Liver (tissue), 9 donors: ENCODE measurements around the gene DIAPH2. TPM values are rescaled to one million over a fixed set of nuclear protein-coding genes. Genes with fewer than 3 reads are reported as not detected.

Experiments used
- DNase-seq: peaks from one replicate; pipeline ENCODE4 v3.0.0-alpha.2; 2017; ENCODE audit warnings: low spot score
- H3K27ac ChIP-seq, 2 donors: one replicate each; pipeline ENCODE4 v1.7.0; 2013; ENCODE audit warnings: inconsistent platforms in 2 of 2, low read length in 2 of 2, control low read depth in 1 of 2, low read depth in 1 of 2, mild to moderate bottlenecking in 1 of 2
- H3K27me3 ChIP-seq, 4 donors: one replicate each; pipeline versions ENCODE4 v1.6.1 to v1.7.0; 2013; ENCODE audit warnings: low read length in 3 of 4, inconsistent platforms in 1 of 4, mild to moderate bottlenecking in 1 of 4, moderate library complexity in 1 of 4; ENCODE audit not compliant: control insufficient read depth in 4 of 4, insufficient read depth in 4 of 4
- H3K36me3 ChIP-seq, 4 donors: one replicate each; pipeline versions ENCODE4 v1.6.1 to v1.7.0; 2013; ENCODE audit warnings: low read length in 3 of 4, mild to moderate bottlenecking in 3 of 4, low read depth in 1 of 4, moderate library complexity in 1 of 4; ENCODE audit not compliant: control insufficient read depth in 4 of 4, insufficient read depth in 3 of 4
- H3K4me1 ChIP-seq, 4 donors: one replicate each; pipeline versions ENCODE4 v1.6.1 to v1.7.0; 2013; ENCODE audit warnings: low read length in 3 of 4, mild to moderate bottlenecking in 3 of 4, moderate library complexity in 1 of 4; ENCODE audit not compliant: control insufficient read depth in 4 of 4, insufficient read depth in 4 of 4
- H3K4me3 ChIP-seq, 3 donors: one replicate each; pipeline versions ENCODE4 v1.6.1 to v1.7.0; 2013; ENCODE audit warnings: low read length in 3 of 3, control low read depth in 1 of 3, low read depth in 1 of 3, mild to moderate bottlenecking in 1 of 3
- H3K9ac ChIP-seq, 2 donors: one replicate each; pipeline ENCODE4 v1.7.0; 2013; ENCODE audit warnings: low read length in 2 of 2, mild to moderate bottlenecking in 2 of 2, moderate library complexity in 2 of 2, control low read depth in 1 of 2, low read depth in 1 of 2
- H3K9me3 ChIP-seq, 4 donors: one replicate each; pipeline versions ENCODE4 v1.6.1 to v1.7.0; 2013; ENCODE audit warnings: low read length in 3 of 4; ENCODE audit not compliant: control insufficient read depth in 4 of 4
- FOXA1 ChIP-seq: IDR thresholded peaks from 2 replicates; pipeline ENCODE4 v1.6.1; 2016; ENCODE audit warnings: antibody characterized with exemption
- FOXA2 ChIP-seq: IDR thresholded peaks from 2 replicates; pipeline ENCODE4 v1.6.1; 2016; ENCODE audit warnings: antibody characterized with exemption
- GABPA ChIP-seq, 2 donors: IDR thresholded peaks in 1 of 2; conservative IDR thresholded peaks in 1 of 2; 2 replicates each; pipeline ENCODE4 v1.6.1; 2016; ENCODE audit warnings: antibody characterized with exemption in 2 of 2, mild to moderate bottlenecking in 1 of 2, moderate library complexity in 1 of 2
- HNF4A ChIP-seq, 2 donors: conservative IDR thresholded peaks; 2 replicates each; pipeline ENCODE4 v1.6.1; 2016; ENCODE audit warnings: antibody characterized with exemption in 2 of 2, mild to moderate bottlenecking in 2 of 2
- HNF4G ChIP-seq: IDR thresholded peaks from 2 replicates; pipeline ENCODE4 v1.6.1; 2016; ENCODE audit warnings: antibody characterized with exemption
- MAX ChIP-seq: IDR thresholded peaks from 2 replicates; pipeline ENCODE4 v1.6.1; 2016; ENCODE audit warnings: antibody characterized with exemption
- NR2F2 ChIP-seq: IDR thresholded peaks from 2 replicates; pipeline ENCODE4 v1.6.1; 2016; ENCODE audit warnings: antibody characterized with exemption
- RAD21 ChIP-seq, 2 donors: IDR thresholded peaks; 2 replicates each; pipeline ENCODE4 v1.6.1; 2016; ENCODE audit warnings: antibody characterized with exemption in 2 of 2, mild to moderate bottlenecking in 2 of 2
- REST ChIP-seq: IDR thresholded peaks from 2 replicates; pipeline ENCODE4 v1.6.1; 2016; ENCODE audit warnings: antibody characterized with exemption, mild to moderate bottlenecking
- RXRA ChIP-seq, 2 donors: IDR thresholded peaks; 2 replicates each; pipeline ENCODE4 v1.6.1; 2017 to 2018; ENCODE audit warnings: antibody characterized with exemption in 2 of 2, mild to moderate bottlenecking in 1 of 2
- SP1 ChIP-seq: IDR thresholded peaks from 2 replicates; pipeline ENCODE4 v1.6.1; 2018; ENCODE audit warnings: antibody characterized with exemption, mild to moderate bottlenecking
- YY1 ChIP-seq: IDR thresholded peaks from 2 replicates; pipeline ENCODE4 v1.6.1; 2016; ENCODE audit warnings: antibody characterized with exemption, mild to moderate bottlenecking
- WGBS: extraction: QIAGEN DNeasy Blood & Tissue Kit; methylation state at CpG from one replicate; pipeline ENCODE4 v1.1.7; 2013; 5-methylcytosine and 5-hydroxymethylcytosine counted together
- polyA plus RNA-seq, 2 donors: library from polyadenylated mRNA; stranded (reverse) in 1 of 2; unstranded in 1 of 2; fragments of 200-250 nt in 1 of 2; fragments of >200 nt in 1 of 2; fragmentation: Nextera tagmentation in 1 of 2; extraction: Ambion mirVana in 1 of 2; gene quantifications; one replicate each; pipeline versions ENCODE4 v1.2.1 to v1.2.3, GENCODE V29; 2013 to 2015
- total RNA-seq, 2 donors: library from RNA; depleted of rRNA; stranded (reverse); fragments of >200 nt; gene quantifications; one replicate each; pipeline ENCODE4 v1.2.3, GENCODE V29; 2014
- TF ChIP-seq, protein P1 (sequence below): IDR thresholded peaks from 2 replicates; pipeline ENCODE4 v1.6.1; 2016; ENCODE audit warnings: antibody characterized with exemption
- donor health status: healthy.
- donor health status: healthy.
- donor health status: healthy.
- donor health status: healthy.
- donor health status: healthy.

Gene DIAPH2
- total and polyA plus RNA-seq, 4 donors = 2.7 to 16.6 (median 5.3) TPM

- no peak overlapping the region for H3K4me3 ChIP-seq
- H3K36me3 ChIP-seq = no peaks in the 10 kb centered on the region
- H3K9me3 ChIP-seq = peaks cover 0 to 12% (median 2%) of the 10 kb centered on the region in 4 donors
- no peak for DNase-seq
- no peaks in the 10 kb centered on the region for H3K27me3 ChIP-seq
- TF ChIP-seq YY1 = no peak
- no peak for TF ChIP-seq FOXA1
- WGBS = 94% methylated on average over 3 of the region's 3 CpGs
- H3K27ac ChIP-seq = no peak overlapping the region
- no peaks in the 10 kb centered on the region for H3K4me1 ChIP-seq
- no peak overlapping the region for H3K9ac ChIP-seq
Observed at GRCh38 chrX:97525981-97526380, 841.3 kb downstream of the DIAPH2 start.

DNA sequence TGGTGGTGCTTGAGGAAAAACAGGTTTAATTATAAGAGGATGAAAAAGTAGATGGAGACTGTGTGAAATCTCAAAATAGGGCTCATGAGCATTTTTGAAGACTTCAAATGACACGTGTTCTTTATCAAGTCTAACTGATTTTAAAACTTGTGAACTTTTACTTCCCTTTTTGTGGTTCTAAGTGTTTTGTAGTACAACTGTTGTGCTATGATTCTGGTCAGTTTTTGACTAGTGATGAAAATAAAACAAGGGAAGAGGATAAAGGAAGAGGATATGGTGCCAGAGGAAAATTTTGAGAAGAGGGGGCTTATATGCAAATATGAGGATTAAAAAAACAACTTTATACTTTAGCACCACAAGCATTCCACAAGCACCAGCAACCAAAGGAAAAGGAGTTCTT, 843.1 kb downstream of the DIAPH2 start:
- Histone ChIP-seq H3K9me3 (peaks cover 0 to 12% (median 2%) of the 10 kb centered on the region in 4 donors), H3K4me1 (no peaks in the 10 kb centered on the region), H3K27me3 (no peaks in the 10 kb centered on the region), H3K4me3 (no peak overlapping the region), H3K36me3 (no peaks in the 10 kb centered on the region), H3K9ac (no peak overlapping the region), H3K27ac (no peak overlapping the region)
- WGBS = 84% methylated on average over 1 of the region's 1 CpG
- TF ChIP-seq HNF4G = no peak
- no peak for TF ChIP-seq GABPA (IDR thresholded peaks at IDR 0.05 in 1 of 2, conservative IDR thresholded peaks at IDR 0.05 in 1 of 2)
- no peak for TF ChIP-seq MAX
- TF ChIP-seq HNF4A (conservative IDR thresholded peaks at IDR 0.05) = no peak
- no peak for TF ChIP-seq RAD21 (IDR thresholded peaks at IDR 0.05)
- no peak for TF ChIP-seq REST
- no peak for TF ChIP-seq NR2F2
- TF ChIP-seq, protein P1, sequence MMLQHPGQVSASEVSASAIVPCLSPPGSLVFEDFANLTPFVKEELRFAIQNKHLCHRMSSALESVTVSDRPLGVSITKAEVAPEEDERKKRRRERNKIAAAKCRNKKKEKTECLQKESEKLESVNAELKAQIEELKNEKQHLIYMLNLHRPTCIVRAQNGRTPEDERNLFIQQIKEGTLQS = no peak
- TF ChIP-seq FOXA1 = no peak
- no peak for TF ChIP-seq FOXA2
- DNase-seq = no peak

- WGBS = 81% methylated on average over 1 of the region's 1 CpG
- Histone ChIP-seq H3K4me1 (no peaks in the 10 kb centered on the region), H3K27ac (no peak overlapping the region), H3K27me3 (no peaks in the 10 kb centered on the region), H3K4me3 (no peak overlapping the region), H3K9ac (no peak overlapping the region), H3K36me3 (no peaks in the 10 kb centered on the region), H3K9me3 (peaks cover 0 to 12% (median 2%) of the 10 kb centered on the region in 4 donors)
- no peak for TF ChIP-seq RXRA (IDR thresholded peaks at IDR 0.05)
- no peak for TF ChIP-seq SP1
- no peak for TF ChIP-seq HNF4A (conservative IDR thresholded peaks at IDR 0.05)
- TF ChIP-seq FOXA1 = no peak
- TF ChIP-seq, protein P1 = no peak
- DNase-seq = no peak
Observed at GRCh38 chrX:97529536-97530200, 845.0 kb downstream of the DIAPH2 start.
